WTC11 (cell line): ENCODE data around the gene FAM174B. TPM values are rescaled to one million over a fixed set of nuclear protein-coding genes. Genes with fewer than 3 reads are reported as not detected.

Experiments used
- ATAC-seq: fragments of 200-7000 bp; cut with Tn5 transposase; 2 replicates; pipeline ENCODE4 v1.10.0; 2021; ENCODE audit warnings: mild to moderate bottlenecking, moderate library complexity
- CTCF ChIA-PET: fragments of 300-600 bp; sonication (Branson Sonifier 250); formaldehyde crosslinking; loops from one replicate; lab custom pipeline; 2021; ENCODE audit warnings: antibody characterized with exemption; lab: Charles Lee
- POLR2A ChIA-PET: fragments of 350-600 bp; sonication (Branson Sonifier 250); formaldehyde crosslinking; loops from one replicate; lab custom pipeline; 2021; ENCODE audit warnings: antibody characterized with exemption; lab: Charles Lee
- DNase-seq: peaks from one replicate; pipeline ENCODE4 v3.0.0; 2021; ENCODE audit warnings: low spot score
- H3K27ac Mint-ChIP-seq: 2 replicates; pipeline ENCODE4 v1.8.0; 2021; ENCODE audit warnings: mixed read lengths
- H3K27me3 Mint-ChIP-seq: 2 replicates; pipeline ENCODE4 v1.8.0; 2021; ENCODE audit warnings: low read depth, mild to moderate bottlenecking, moderate library complexity, mixed read lengths
- H3K36me3 Mint-ChIP-seq: 2 replicates; pipeline ENCODE4 v1.8.0; 2021; ENCODE audit warnings: mixed read lengths
- H3K4me1 Mint-ChIP-seq: 2 replicates; pipeline ENCODE4 v1.8.0; 2022; ENCODE audit warnings: mixed read lengths
- H3K4me3 Mint-ChIP-seq: 2 replicates; pipeline ENCODE4 v1.8.0; 2021; ENCODE audit warnings: mild to moderate bottlenecking, moderate library complexity, mixed read lengths
- H3K9me3 Mint-ChIP-seq: 2 replicates; pipeline ENCODE4 v1.8.0; 2021; ENCODE audit warnings: mixed read lengths
- ATF2 ChIP-seq: sonication (generic); formaldehyde crosslinking; IDR thresholded peaks from 2 replicates; pipeline ENCODE4 v1.8.1; 2022; ENCODE audit warnings: low read depth, missing genetic modification reagents, borderline replicate concordance
- ATF6 ChIP-seq: sonication (generic); formaldehyde crosslinking; IDR thresholded peaks from 2 replicates; pipeline ENCODE4 v1.8.1; 2023; ENCODE audit warnings: mild to moderate bottlenecking, missing genetic modification reagents
- E2F5 ChIP-seq: sonication (generic); formaldehyde crosslinking; IDR thresholded peaks from 2 replicates; pipeline ENCODE4 v1.8.1; 2022; ENCODE audit warnings: mild to moderate bottlenecking, moderate library complexity, missing genetic modification reagents
- HMGA2 ChIP-seq: fragments of 250-450 bp; sonication (Bioruptor Pico); IDR thresholded peaks from 2 replicates; pipeline ENCODE4 v1.4.0; 2021; ENCODE audit warnings: mild to moderate bottlenecking, moderate library complexity
- HMGXB4 ChIP-seq: sonication (generic); formaldehyde crosslinking; IDR thresholded peaks from 2 replicates; pipeline ENCODE4 v1.8.1; 2023; ENCODE audit warnings: mild to moderate bottlenecking, moderate library complexity, missing genetic modification reagents
- JAZF1 ChIP-seq: fragments of 250-450 bp; sonication (Bioruptor Pico); IDR thresholded peaks from 2 replicates; pipeline ENCODE4 v1.9.0; 2021; ENCODE audit warnings: moderate library complexity, mild to moderate bottlenecking, inconsistent platforms
- KAT7 ChIP-seq: sonication (generic); formaldehyde crosslinking; IDR thresholded peaks from 2 replicates; pipeline ENCODE4 v1.8.1; 2023; ENCODE audit warnings: missing genetic modification reagents, mild to moderate bottlenecking, borderline replicate concordance
- NFE2L1 ChIP-seq: sonication (generic); formaldehyde crosslinking; IDR thresholded peaks from 2 replicates; pipeline ENCODE4 v1.8.1; 2023; ENCODE audit warnings: missing genetic modification reagents
- NFYB ChIP-seq: sonication (generic); formaldehyde crosslinking; conservative IDR thresholded peaks from 2 replicates; pipeline ENCODE4 v1.8.0; 2022; ENCODE audit warnings: low read depth, missing genetic modification reagents
- NR1H2 ChIP-seq: sonication (generic); formaldehyde crosslinking; IDR thresholded peaks from 2 replicates; pipeline ENCODE4 v1.9.0; 2021; ENCODE audit warnings: mild to moderate bottlenecking, moderate library complexity, missing genetic modification reagents
- NR2C2 ChIP-seq: sonication (generic); formaldehyde crosslinking; IDR thresholded peaks from 2 replicates; pipeline ENCODE4 v1.8.0; 2022; ENCODE audit warnings: mild to moderate bottlenecking, missing genetic modification reagents
- NR3C1 ChIP-seq: sonication (generic); formaldehyde crosslinking; conservative IDR thresholded peaks from 2 replicates; pipeline ENCODE4 v1.8.1; 2023; ENCODE audit warnings: low read depth, mild to moderate bottlenecking, missing genetic modification reagents
- PREB ChIP-seq: sonication (generic); formaldehyde crosslinking; IDR thresholded peaks from 2 replicates; pipeline ENCODE4 v1.8.1; 2022; ENCODE audit warnings: mild to moderate bottlenecking, missing genetic modification reagents, moderate library complexity, borderline replicate concordance
- RELA ChIP-seq: sonication (generic); formaldehyde crosslinking; IDR thresholded peaks from 2 replicates; pipeline ENCODE4 v1.8.1; 2022; ENCODE audit warnings: missing genetic modification reagents, mild to moderate bottlenecking, borderline replicate concordance
- SOX15 ChIP-seq: fragments of 250-450 bp; sonication (Bioruptor Pico); IDR thresholded peaks from 2 replicates; pipeline ENCODE4 v1.9.0; 2021; ENCODE audit warnings: mild to moderate bottlenecking
- SP1 ChIP-seq: sonication (generic); formaldehyde crosslinking; conservative IDR thresholded peaks from 2 replicates; pipeline ENCODE4 v1.8.1; 2022; ENCODE audit warnings: missing genetic modification reagents
- TEAD1 ChIP-seq: sonication (generic); formaldehyde crosslinking; IDR thresholded peaks from 2 replicates; pipeline ENCODE4 v1.8.0; 2022; ENCODE audit warnings: mild to moderate bottlenecking, missing genetic modification reagents
- TP53 ChIP-seq: sonication (generic); formaldehyde crosslinking; IDR thresholded peaks from 2 replicates; pipeline ENCODE4 v1.8.1; 2023; ENCODE audit warnings: mild to moderate bottlenecking, missing genetic modification reagents
- ZNF219 ChIP-seq: sonication (generic); formaldehyde crosslinking; IDR thresholded peaks from 2 replicates; pipeline ENCODE4 v1.8.0; 2023; ENCODE audit warnings: missing genetic modification reagents, mild to moderate bottlenecking, borderline replicate concordance
- ZNF317 ChIP-seq: sonication (generic); formaldehyde crosslinking; IDR thresholded peaks from 2 replicates; pipeline ENCODE4 v1.8.1; 2023; ENCODE audit warnings: low read depth, mild to moderate bottlenecking, moderate library complexity, missing genetic modification reagents, borderline replicate concordance
- ZNF396 ChIP-seq: fragments of 250-450 bp; sonication (Bioruptor Pico); IDR thresholded peaks from 2 replicates; pipeline ENCODE4 v1.8.0; 2021; ENCODE audit warnings: mild to moderate bottlenecking, moderate library complexity, borderline replicate concordance
- ZNF423 ChIP-seq: fragments of 250-450 bp; sonication (Bioruptor Pico); IDR thresholded peaks from 2 replicates; pipeline ENCODE4 v2.1.2; 2022; ENCODE audit warnings: mild to moderate bottlenecking, moderate library complexity
- total RNA-seq: library from RNA; stranded (reverse); gene quantifications from 3 replicates; pipeline ENCODE4 v1.2.3, GENCODE V29; 2021

FAM174B gene
- total RNA-seq, 1 experiment from 2014 or later: 22.1 TPM

- no peak for ATAC-seq
- peaks cover 29% of the 10 kb centered on the region for H3K27me3 Mint-ChIP-seq
- no peak overlapping the region for H3K4me3 Mint-ChIP-seq
- DNase-seq: no peak
- ChIA-PET CTCF (interaction anchor here (0.6 to 1.2 kb wide), 2 partner anchors 10 to 237 kb away, joined by 3 to 5 read pairs; no protein-coding TSS in a partner anchor), POLR2A (no interaction called here)
- H3K4me1 Mint-ChIP-seq: peaks cover 48% of the 10 kb centered on the region
- H3K36me3 Mint-ChIP-seq: no peaks in the 10 kb centered on the region
- H3K27ac Mint-ChIP-seq: no peak overlapping the region
- no peaks in the 10 kb centered on the region for H3K9me3 Mint-ChIP-seq
- no peak for TF ChIP-seq ATF6
- TF ChIP-seq RELA (CRISPR knock-in tag): no peak
- TF ChIP-seq NFYB: no peak
- no peak for TF ChIP-seq HMGA2
These were observed 7.8 kb upstream of the FAM174B start for GRCh38 chr15:92663250-92663951.

- ChIA-PET CTCF (interaction anchor here (0.6 kb wide), 1 partner anchor 237 kb away, joined by 3 read pairs; no protein-coding TSS in a partner anchor), POLR2A (no interaction called here)
- peaks cover 26% of the 10 kb centered on the region for H3K27me3 Mint-ChIP-seq
- no peaks in the 10 kb centered on the region for H3K36me3 Mint-ChIP-seq
- ATAC-seq (no peak), DNase-seq (no peak)
- H3K27ac Mint-ChIP-seq: no peak overlapping the region
- peaks cover 43% of the 10 kb centered on the region for H3K4me1 Mint-ChIP-seq
- no peak for TF ChIP-seq SP1
- no peak for TF ChIP-seq RELA (CRISPR knock-in tag)
- TF ChIP-seq TP53 (CRISPR knock-in tag): no peak
- TF ChIP-seq ZNF396: no peak
- no peaks in the 10 kb centered on the region for H3K9me3 Mint-ChIP-seq
- H3K4me3 Mint-ChIP-seq: no peak overlapping the region
These were observed 7.2 kb upstream of the FAM174B start for GRCh38 chr15:92662762-92663161.

GRCh38 chr15:92661956-92662355 lies 6.4 kb upstream of the FAM174B start:
- H3K4me3 Mint-ChIP-seq: no peak overlapping the region
- H3K36me3 Mint-ChIP-seq: peaks cover 3% of the 10 kb centered on the region
- H3K4me1 Mint-ChIP-seq: peaks cover 35% of the 10 kb centered on the region
- no peak for ATAC-seq
- peaks cover 3% of the 10 kb centered on the region for H3K9me3 Mint-ChIP-seq
- POLR2A ChIA-PET: no interaction called here
- DNase-seq: no peak
- TF ChIP-seq TEAD1 (CRISPR knock-in tag) (no peak), JAZF1 (CRISPR knock-in tag) (no peak), HMGXB4 (no peak), ZNF317 (CRISPR knock-in tag) (no peak), ATF2 (CRISPR knock-in tag) (no peak), E2F5 (no peak), ZNF423 (CRISPR knock-in tag) (no peak), NR1H2 (no peak), ZNF219 (CRISPR knock-in tag) (no peak), NFE2L1 (CRISPR knock-in tag) (no peak), SOX15 (no peak), NR2C2 (no peak), TP53 (CRISPR knock-in tag) (no peak), KAT7 (CRISPR knock-in tag) (no peak), NR3C1 (CRISPR knock-in tag) (no peak), PREB (no peak)
- no peak overlapping the region; the same call in 1 of the 2 replicates for H3K27ac Mint-ChIP-seq
- CTCF ChIA-PET: no interaction called here
- peaks cover 26% of the 10 kb centered on the region for H3K27me3 Mint-ChIP-seq
